Uterus (tissue), 2 donors: ENCODE measurements around the gene LACC1.

Experiments used
- CTCF ChIP-seq, 4 experiments: fragments of 200-600 bp in 2 of 4; fragments of 450-650 bp in 2 of 4; sonication (generic) in 2 of 4; IDR thresholded peaks; one replicate each; pipeline ENCODE4 v1.5.1; 2016 to 2019; ENCODE audit warnings: antibody characterized with exemption in 4 of 4, mild to moderate bottlenecking in 2 of 4, moderate library complexity in 1 of 4
- POLR2A ChIP-seq, 2 donors: fragments of 450-650 bp; IDR thresholded peaks; one replicate each; pipeline ENCODE4 v1.6.1; 2016; ENCODE audit warnings: antibody characterized with exemption in 2 of 2, mild to moderate bottlenecking in 1 of 2, moderate library complexity in 1 of 2

- TF ChIP-seq CTCF (IDR thresholded peaks at IDR 0.05) (no peak), POLR2A (IDR thresholded peaks at IDR 0.05) (no peak)
These were observed 4.5 kb downstream of the LACC1 start for GRCh38 chr13:43884222-43884621.
